NCI-H2171 (cell line): Measurements from ENCODE around the gene KCNMB3.

Experiments used
- DNase-seq: peaks from one replicate; lab custom pipeline; 2025; lab: John Stamatoyannopoulos, UW

KCNMB3 gene

DNA sequence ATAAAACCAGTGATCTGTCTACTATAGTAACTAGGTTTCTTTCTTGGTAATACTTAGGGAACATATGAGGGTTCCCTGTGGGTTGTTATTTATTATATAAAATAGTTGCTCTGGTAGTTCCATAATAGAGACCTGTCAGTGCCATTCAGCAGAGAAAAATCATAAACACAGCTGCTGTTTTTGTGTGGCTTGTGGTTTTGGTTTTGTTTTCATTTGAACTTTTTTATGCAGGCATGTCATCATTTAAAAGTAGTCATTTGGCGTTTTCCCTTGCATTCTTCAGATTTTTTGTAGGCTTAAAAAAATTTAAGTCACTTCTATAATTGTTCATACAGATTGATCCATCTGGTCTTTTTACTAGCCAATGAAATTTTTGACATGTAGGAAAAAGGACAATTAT is 54.8 kb downstream of the KCNMB3 start:
- no peak for DNase-seq

GRCh38 chr3:179194931-179195330 is 56.0 kb downstream of the KCNMB3 start:
- no peak for DNase-seq
